Activated T-helper 1 cell treated with anti-CD3 and anti-CD28 coated beads, Interleukin-12 subunit alpha, Interleukin-12 subunit beta, Interleukin-2, Interleukin-4 antibody, amounts not matched to agents 30 ng/mL and 10 ng/mL and 1 ng/mL, durations not matched to agents 14 hours and 24 hours and 36 hours (primary cell): Measurements from ENCODE around the gene DDRGK1. TPM values are rescaled to one million over a fixed set of nuclear protein-coding genes. Genes with fewer than 3 reads are reported as not detected.

Source experiments
- DNase-seq: peaks from one replicate; pipeline ENCODE4 v3.0.0; 2021; ENCODE audit warnings: low spot score
- H3K27ac Mint-ChIP-seq: one replicate; pipeline ENCODE4 v1.8.0; 2021; ENCODE audit warnings: mild to moderate bottlenecking, mixed read lengths
- H3K27me3 Mint-ChIP-seq: one replicate; pipeline ENCODE4 v1.8.0; 2022; ENCODE audit warnings: mild to moderate bottlenecking, moderate library complexity, mixed read lengths; ENCODE audit not compliant: insufficient read depth
- H3K36me3 Mint-ChIP-seq: one replicate; pipeline ENCODE4 v1.8.0; 2021; ENCODE audit warnings: low read depth, mixed read lengths
- H3K4me1 Mint-ChIP-seq: one replicate; pipeline ENCODE4 v1.8.0; 2021; ENCODE audit warnings: low read depth, mixed read lengths
- H3K4me3 Mint-ChIP-seq: one replicate; pipeline ENCODE4 v1.8.0; 2021; ENCODE audit warnings: mild to moderate bottlenecking, moderate library complexity, mixed read lengths
- H3K9me3 Mint-ChIP-seq: one replicate; pipeline ENCODE4 v1.8.0; 2021; ENCODE audit warnings: mixed read lengths
- intact Hi-C: fragments of 100-400 bp; cut with micrococcal nuclease; formaldehyde crosslinking; loops from one replicate; pipeline ENCODE4 v1.15.1; 2024
- total RNA-seq: library from RNA; stranded (reverse); gene quantifications from 2 replicates; pipeline ENCODE4 v1.2.3, GENCODE V29; 2022

DDRGK1 gene
- total RNA-seq, 1 donor from 2014 or later: 72.3 TPM

DNA sequence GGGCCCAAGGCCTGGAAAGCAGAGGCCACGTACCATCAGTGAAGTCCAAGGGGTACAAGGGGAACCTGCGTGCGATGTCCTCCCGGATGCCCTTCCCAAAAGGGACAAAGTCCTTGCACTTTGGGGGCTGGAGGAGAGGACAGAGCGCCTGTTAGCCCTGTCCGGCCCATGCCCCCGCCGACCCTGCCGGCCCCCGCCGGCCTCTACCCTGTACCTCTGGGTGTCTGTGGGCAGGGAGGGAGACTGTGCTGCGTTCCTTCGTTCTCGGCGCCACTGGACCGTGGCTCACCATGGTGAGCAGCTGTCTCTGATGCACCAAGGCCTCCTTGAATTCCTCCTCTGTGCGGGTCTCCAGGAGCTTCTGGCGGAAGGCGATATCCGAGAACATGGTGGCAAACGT lies 26.6 kb upstream of the DDRGK1 start:
- no peaks in the 10 kb centered on the region for H3K36me3 Mint-ChIP-seq
- no peak overlapping the region for H3K27ac Mint-ChIP-seq
- no peak overlapping the region for H3K4me3 Mint-ChIP-seq
- peaks cover 2% of the 10 kb centered on the region for H3K27me3 Mint-ChIP-seq
- intact Hi-C loops: no loop called here
- DNase-seq: no peak
- no peaks in the 10 kb centered on the region for H3K4me1 Mint-ChIP-seq
- no peaks in the 10 kb centered on the region for H3K9me3 Mint-ChIP-seq

DNA sequence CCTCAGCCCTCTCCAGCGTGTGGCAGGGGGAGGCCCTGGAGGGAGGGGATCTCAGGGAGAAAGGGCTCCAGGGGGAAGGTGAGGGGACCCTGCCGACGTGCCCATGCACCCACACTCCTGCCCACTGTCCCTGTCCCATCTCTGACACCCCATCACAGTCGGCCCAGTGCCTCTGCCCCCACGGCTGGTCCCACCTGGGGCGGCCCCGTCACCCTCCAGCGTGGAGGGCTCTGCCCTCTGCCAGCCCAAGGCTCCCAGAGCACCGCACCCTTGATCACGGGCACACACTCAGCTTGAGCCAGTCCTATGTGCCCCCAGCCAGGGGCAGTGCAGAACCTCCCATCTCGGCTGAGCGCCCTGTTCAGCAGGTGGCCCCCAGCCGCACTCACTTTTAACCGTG lies 25.3 kb upstream of the DDRGK1 start:
- no peaks in the 10 kb centered on the region for H3K27me3 Mint-ChIP-seq
- no peaks in the 10 kb centered on the region for H3K36me3 Mint-ChIP-seq
- no peak overlapping the region for H3K27ac Mint-ChIP-seq
- DNase-seq: no peak
- intact Hi-C loops: no loop called here
- H3K9me3 Mint-ChIP-seq: no peaks in the 10 kb centered on the region
- no peaks in the 10 kb centered on the region for H3K4me1 Mint-ChIP-seq
- no peak overlapping the region for H3K4me3 Mint-ChIP-seq

DNA sequence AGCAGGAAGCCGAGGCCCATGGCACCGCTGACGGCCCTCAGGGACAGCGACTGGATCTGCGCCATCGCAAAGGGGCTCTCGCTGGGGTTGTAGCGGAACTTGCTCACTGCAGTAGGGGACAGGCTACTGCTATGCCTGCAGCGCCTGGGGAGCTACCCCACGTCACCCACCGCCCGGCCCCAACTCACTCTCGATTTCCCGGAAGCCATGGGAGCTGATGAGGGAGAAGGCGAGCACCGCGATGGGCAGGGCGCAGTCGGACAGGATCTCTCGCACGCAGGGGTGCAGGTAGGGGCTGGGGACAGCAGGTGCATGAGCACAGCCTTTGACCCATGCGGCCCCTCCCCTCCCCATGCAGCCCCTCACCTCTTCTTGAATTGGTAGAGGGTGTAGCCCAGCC lies 24.7 kb upstream of the DDRGK1 start:
- no peak for DNase-seq
- intact Hi-C loops: no loop called here
- no peak overlapping the region for H3K27ac Mint-ChIP-seq
- H3K27me3 Mint-ChIP-seq: no peaks in the 10 kb centered on the region
- H3K4me3 Mint-ChIP-seq: no peak overlapping the region
- no peaks in the 10 kb centered on the region for H3K9me3 Mint-ChIP-seq
- H3K36me3 Mint-ChIP-seq: no peaks in the 10 kb centered on the region
- H3K4me1 Mint-ChIP-seq: no peaks in the 10 kb centered on the region

DNA sequence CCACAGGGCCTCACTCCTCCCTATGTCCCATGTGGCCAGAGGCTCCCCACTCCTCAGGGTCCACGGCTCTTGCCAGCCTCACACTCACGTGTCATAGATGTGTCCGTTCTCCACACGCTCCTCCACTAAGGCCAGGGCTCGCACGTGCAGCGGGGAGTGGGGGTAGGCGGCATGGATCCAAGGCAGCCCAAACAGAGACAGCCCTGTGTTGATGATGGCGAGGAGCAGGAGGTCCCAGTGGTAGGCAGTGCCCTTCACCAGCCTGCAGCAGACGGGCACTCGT lies 24.2 kb upstream of the DDRGK1 start:
- H3K4me3 Mint-ChIP-seq: no peak overlapping the region
- no peak for DNase-seq
- H3K9me3 Mint-ChIP-seq: no peaks in the 10 kb centered on the region
- H3K27me3 Mint-ChIP-seq: no peaks in the 10 kb centered on the region
- no peaks in the 10 kb centered on the region for H3K36me3 Mint-ChIP-seq
- H3K4me1 Mint-ChIP-seq: peaks cover under 1% of the 10 kb centered on the region
- no peak overlapping the region for H3K27ac Mint-ChIP-seq
- intact Hi-C loops: no loop called here

DNA sequence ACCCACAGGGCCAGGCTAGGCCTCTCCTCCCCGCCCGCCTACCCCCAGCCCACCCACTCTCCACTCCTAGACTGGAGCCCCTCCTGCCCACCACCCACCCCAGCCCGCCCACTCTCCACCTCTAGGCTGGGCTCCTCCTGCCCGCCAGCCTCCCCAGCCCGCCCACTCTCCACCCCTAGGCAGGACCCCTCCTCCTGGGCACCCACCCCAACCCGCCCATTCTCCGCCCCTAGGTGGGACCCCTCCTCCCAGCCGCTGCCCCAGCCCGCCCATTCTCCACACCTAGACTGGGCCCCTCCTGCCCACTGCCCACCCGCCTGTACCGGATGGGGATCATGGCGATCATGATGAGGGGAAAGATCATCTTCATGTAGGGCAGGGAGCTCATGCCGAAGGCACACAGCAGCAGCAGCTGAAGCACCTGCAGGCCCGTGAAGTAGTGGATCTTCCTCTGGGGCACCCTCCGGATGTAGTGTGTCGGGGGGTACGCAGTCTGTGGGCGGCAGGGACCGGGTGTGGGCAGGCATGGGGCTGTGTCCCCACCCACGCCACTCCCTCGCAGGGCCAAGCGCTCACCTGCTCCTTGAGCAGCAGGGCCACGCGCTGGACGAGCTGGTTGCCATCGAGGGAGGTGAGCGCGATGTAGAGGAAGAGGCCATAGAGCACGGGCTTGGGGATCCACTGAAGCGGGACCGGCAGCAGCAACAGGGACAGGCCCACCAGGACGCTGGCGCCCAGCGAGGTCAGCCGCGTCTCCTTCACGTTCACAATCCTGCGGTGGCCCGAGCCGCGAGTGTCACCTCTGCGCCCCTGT lies 23.7 kb upstream of the DDRGK1 start:
- Mint-ChIP-seq H3K27me3 (no peaks in the 10 kb centered on the region), H3K36me3 (no peaks in the 10 kb centered on the region), H3K4me3 (no peak overlapping the region), H3K9me3 (no peaks in the 10 kb centered on the region), H3K27ac (no peak overlapping the region), H3K4me1 (peaks cover 6% of the 10 kb centered on the region)
- intact Hi-C loops: no loop called here
- DNase-seq: no peak

DNA sequence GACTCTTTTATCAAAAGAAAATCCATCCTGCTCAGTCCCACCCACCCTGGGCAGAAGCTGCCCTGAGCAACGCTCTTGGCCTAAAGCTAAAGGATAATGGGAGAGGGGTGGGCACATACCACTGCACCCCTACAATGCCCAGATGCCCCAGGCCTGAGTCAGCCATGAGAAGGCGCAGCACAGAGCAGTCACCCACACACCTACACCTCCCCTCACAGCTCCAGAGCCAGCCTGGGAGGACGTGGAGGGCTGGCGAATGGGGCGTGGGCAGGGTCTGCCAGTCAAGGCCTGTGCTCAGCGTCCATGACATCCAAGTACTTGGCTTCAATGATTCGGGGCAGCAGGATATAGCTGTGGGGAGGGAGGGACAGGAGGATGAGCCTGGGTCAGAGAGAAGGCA lies 23.0 kb upstream of the DDRGK1 start:
- Mint-ChIP-seq H3K36me3 (no peaks in the 10 kb centered on the region), H3K9me3 (no peaks in the 10 kb centered on the region), H3K4me1 (peaks cover 9% of the 10 kb centered on the region), H3K27me3 (no peaks in the 10 kb centered on the region), H3K27ac (no peak overlapping the region), H3K4me3 (no peak overlapping the region)
- DNase-seq: no peak
- intact Hi-C loops: no loop called here

DNA sequence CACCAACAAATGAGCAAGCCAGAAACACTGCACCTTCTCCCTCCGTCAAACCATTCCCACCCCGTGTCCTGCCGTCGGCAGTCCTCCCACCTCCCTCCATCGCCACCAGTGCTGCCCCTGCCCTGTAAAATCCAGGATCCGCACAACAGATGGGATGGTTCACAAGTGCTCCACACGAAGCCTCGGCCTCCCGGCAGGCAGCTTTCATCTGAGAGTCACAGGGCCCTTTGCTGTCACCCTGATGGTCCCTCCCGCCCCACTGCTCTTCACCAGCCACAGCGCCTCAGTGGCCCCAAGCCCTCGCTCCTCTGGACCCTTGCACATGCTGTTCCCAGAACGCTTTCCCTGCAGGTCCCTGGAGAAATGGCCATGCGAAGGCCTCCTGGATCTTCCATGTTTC lies 22.4 kb upstream of the DDRGK1 start:
- H3K4me1 Mint-ChIP-seq: peaks cover 9% of the 10 kb centered on the region
- no peak overlapping the region for H3K27ac Mint-ChIP-seq
- intact Hi-C loops: no loop called here
- H3K27me3 Mint-ChIP-seq: no peaks in the 10 kb centered on the region
- no peak overlapping the region for H3K4me3 Mint-ChIP-seq
- H3K9me3 Mint-ChIP-seq: no peaks in the 10 kb centered on the region
- H3K36me3 Mint-ChIP-seq: peaks cover under 1% of the 10 kb centered on the region
- DNase-seq: no peak

DNA sequence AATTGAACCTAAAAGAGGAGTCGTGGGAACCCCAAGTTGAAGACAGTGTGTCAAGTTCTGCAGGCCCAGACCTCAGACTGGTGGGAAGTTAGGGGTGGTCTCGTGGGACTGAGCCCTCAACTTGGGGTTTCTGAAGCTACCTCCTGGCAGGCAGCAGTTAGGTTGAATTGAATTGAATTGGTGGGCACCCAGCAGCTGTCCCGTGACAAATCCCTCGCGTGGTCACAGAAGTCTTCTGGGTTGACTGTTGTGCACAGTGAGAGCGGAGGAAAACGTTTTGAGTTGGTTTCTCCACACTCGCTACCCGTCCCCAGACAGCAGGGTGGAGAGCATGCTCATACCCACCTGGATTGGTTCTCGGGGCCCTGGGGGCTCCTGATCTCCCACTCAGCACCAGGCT lies 21.6 kb upstream of the DDRGK1 start:
- H3K27me3 Mint-ChIP-seq: no peaks in the 10 kb centered on the region

DNA sequence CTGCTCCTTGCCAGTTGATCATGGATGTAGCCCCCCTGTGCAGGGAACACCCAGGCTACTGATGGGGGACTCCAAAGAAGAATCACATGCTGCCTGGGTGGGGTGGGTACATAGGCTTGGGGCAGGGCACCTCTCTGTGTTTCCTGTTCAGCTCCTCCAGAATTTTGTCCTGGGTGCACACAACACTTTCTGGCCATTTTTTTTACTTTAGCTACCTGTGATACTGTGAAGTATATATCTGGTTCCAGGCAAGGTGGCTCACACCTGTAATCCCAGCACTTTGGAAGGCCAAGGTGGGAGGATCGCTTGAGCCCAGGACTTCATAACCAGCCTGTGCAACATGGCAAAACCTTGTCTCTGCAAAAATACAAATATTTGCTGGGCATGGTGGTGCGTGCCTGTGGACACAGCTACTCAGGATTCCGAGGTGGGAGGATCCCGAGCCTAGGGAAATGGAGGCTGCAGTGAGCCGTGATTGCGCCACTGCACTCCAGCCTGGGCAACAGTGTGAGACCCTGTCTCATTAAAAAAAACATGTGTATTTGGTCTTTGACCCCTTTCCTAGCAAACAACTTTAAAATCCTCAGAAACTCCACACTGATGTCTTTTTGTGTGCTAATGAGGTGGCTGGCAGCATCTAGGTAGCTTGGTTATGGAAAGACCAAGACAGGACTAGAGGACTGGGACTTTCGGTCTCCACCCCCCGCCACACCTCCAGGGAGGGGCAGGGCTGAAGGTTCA lies 20.4 kb upstream of the DDRGK1 start:
- DNase-seq: no peak
- Mint-ChIP-seq H3K4me3 (no peak overlapping the region), H3K36me3 (peaks cover 16% of the 10 kb centered on the region), H3K9me3 (no peaks in the 10 kb centered on the region), H3K27me3 (no peaks in the 10 kb centered on the region), H3K27ac (no peak overlapping the region), H3K4me1 (peaks cover 9% of the 10 kb centered on the region)
- intact Hi-C loops: no loop called here

More for the DNA sequence above, 21.6 kb upstream of the DDRGK1 start:
- intact Hi-C loops: no loop called here
- peaks cover 9% of the 10 kb centered on the region for H3K4me1 Mint-ChIP-seq
- DNase-seq: no peak
- H3K27ac Mint-ChIP-seq: no peak overlapping the region
- peaks cover 7% of the 10 kb centered on the region for H3K36me3 Mint-ChIP-seq
- no peaks in the 10 kb centered on the region for H3K9me3 Mint-ChIP-seq
- H3K4me3 Mint-ChIP-seq: no peak overlapping the region

DNA sequence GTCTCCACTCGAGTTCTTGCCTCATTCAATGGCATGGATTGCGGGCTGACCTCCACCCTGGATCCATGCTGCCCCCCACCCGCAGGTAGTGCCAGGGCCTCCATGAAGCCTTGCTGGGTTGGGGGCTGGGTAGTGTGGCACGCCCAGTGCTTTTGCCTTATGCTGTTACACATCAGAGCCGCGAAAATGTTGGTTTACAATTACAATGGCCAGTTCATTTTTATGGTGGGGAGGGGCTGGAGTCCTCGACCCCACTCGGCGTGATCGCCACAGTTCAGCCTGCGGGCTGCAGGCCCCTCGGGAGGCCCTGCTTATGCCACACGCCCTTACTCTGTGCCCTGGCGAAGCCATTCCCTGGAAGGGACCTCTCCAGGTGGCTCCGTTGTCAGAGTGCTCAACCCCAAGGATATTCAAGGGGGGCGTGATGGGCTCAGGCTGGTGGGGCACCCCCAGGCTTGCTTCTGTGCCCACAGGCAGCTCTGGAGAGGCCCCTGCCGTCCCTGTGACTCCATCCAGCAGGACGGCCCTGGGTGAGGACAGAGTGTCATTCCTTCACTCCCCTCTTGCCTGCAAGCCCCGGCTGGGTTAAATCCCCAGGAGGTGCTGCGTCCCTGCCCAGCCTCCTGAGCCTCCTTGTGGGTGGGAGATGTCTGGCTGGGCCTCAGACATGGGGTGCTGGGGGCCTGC lies 19.7 kb upstream of the DDRGK1 start:
- H3K4me1 Mint-ChIP-seq: peaks cover 9% of the 10 kb centered on the region
- intact Hi-C loops: no loop called here
- no peak for DNase-seq
- no peak overlapping the region for H3K4me3 Mint-ChIP-seq
- no peaks in the 10 kb centered on the region for H3K27me3 Mint-ChIP-seq
- H3K9me3 Mint-ChIP-seq: no peaks in the 10 kb centered on the region
- peaks cover 16% of the 10 kb centered on the region for H3K36me3 Mint-ChIP-seq
- no peak overlapping the region for H3K27ac Mint-ChIP-seq

DNA sequence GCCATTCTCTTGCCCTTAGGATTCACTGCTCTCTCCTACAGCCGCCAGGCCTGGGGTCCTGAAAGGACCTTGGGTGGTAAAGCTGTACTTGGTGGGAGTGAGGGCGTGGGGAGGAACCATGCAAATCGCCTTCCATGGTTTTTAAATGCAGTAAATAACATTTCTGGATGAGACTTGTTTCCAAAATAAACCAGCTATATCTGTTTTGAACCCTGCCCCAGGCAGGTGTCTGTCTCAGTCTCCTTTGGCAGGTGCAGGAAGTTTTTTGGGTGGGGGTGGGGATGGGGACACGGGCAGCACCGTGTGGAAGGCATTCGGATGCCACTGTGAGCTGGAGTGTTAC lies 19.1 kb upstream of the DDRGK1 start:
- intact Hi-C loops: no loop called here
- Mint-ChIP-seq H3K36me3 (peaks cover 16% of the 10 kb centered on the region), H3K27ac (no peak overlapping the region), H3K27me3 (no peaks in the 10 kb centered on the region), H3K4me1 (peaks cover 9% of the 10 kb centered on the region), H3K4me3 (peak overlapping the region; percentile 2), H3K9me3 (no peaks in the 10 kb centered on the region)
- DNase-seq: no peak

DNA sequence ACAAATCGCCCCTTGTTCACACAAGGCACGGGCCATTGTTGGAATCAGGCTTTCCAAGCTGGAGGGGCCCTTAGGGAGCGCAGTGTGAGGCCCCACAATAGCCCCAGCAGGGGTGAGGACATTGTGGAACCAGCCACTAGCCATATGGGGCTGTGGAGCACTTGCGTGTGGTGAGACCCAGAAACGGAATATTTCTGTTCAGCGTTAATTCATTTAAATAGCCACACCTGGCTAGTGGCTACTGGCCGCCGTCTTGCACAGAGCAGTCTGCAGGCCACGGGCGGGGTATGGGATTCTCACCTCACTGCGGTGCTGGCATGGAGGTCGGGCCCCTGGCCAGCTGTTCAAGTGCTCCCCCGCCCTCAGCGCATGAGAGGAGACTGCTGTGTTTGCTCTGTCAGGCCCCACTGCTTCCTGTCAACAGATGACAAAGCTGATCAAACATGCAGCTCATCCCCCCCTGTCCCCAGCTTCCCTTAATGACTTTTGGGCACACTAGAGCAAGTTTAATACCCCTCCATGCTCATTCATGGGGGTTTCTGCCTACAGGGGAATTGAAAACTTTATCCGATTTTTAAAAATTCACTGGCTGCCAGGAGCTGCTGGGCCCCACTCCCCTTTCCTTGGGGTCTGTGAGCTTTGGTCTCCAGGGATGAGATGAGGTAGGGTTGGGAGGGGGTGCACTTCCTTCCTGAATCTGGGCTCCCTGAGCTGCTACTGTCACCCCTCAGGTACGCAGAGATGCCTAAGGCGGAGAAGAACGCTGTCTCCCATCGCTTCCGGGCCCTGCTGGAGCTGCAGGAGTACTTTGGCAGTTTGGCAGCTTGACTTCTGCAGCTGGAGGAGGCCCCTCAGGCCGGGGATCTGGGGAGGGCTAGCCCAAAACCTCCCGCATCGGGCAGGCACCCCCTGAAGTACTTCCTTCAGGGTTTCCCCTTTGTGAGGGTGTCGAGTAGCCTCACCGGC lies 18.4 kb upstream of the DDRGK1 start:
- Mint-ChIP-seq H3K4me3 (no peak overlapping the region), H3K27ac (no peak overlapping the region), H3K27me3 (no peaks in the 10 kb centered on the region), H3K4me1 (peaks cover 9% of the 10 kb centered on the region), H3K9me3 (no peaks in the 10 kb centered on the region), H3K36me3 (peaks cover 16% of the 10 kb centered on the region)
- DNase-seq: no peak
- intact Hi-C loops: no loop called here
